GM06990 (cell line): ENCODE data around the gene SNX10.

Experiments used
- DNase-seq: peaks from one replicate; pipeline ENCODE4 v3.0.0-alpha.2; 2011; ENCODE audit not compliant: insufficient read length; ENCODE audit errors: extremely low read depth
- H3K27me3 ChIP-seq: replicated peaks from 2 replicates; pipeline ENCODE4 v1.6.0; 2011; ENCODE audit warnings: low read length; ENCODE audit not compliant: control insufficient read depth, insufficient read depth
- H3K36me3 ChIP-seq: 2 replicates; pipeline ENCODE4 v1.5.1; 2011; ENCODE audit warnings: low read length; ENCODE audit not compliant: control insufficient read depth, insufficient read depth
- H3K4me3 ChIP-seq: replicated peaks from 2 replicates; pipeline ENCODE4 v1.5.1; 2011; ENCODE audit warnings: low read depth, mild to moderate bottlenecking, control low read depth, low read length
- CTCF ChIP-seq: IDR thresholded peaks from 2 replicates; pipeline ENCODE4 v1.5.1; 2011; ENCODE audit warnings: low read length, control low read depth, mild to moderate bottlenecking, inconsistent platforms; ENCODE audit not compliant: insufficient read depth, poor library complexity, severe bottlenecking

Gene SNX10

GRCh38 chr7:26267601-26268166 lies 24.0 kb upstream of the SNX10 start:
- DNase-seq, result no peak
- H3K36me3 ChIP-seq, result no peaks in the 10 kb centered on the region
- H3K27me3 ChIP-seq, result no peaks in the 10 kb centered on the region; the same call in 1 of the 2 replicates
- H3K4me3 ChIP-seq, result no peak overlapping the region
- TF ChIP-seq CTCF, result no peak

GRCh38 chr7:26275213-26275612 lies 16.4 kb upstream of the SNX10 start:
- DNase-seq, result no peak
- H3K27me3 ChIP-seq, result no peaks in the 10 kb centered on the region
- no peaks in the 10 kb centered on the region for H3K36me3 ChIP-seq
- H3K4me3 ChIP-seq, result no peak overlapping the region
- no peak for TF ChIP-seq CTCF

- TF ChIP-seq CTCF, result peak; percentile 38
- H3K27me3 ChIP-seq, result no peaks in the 10 kb centered on the region
- DNase-seq, result no peak
- H3K4me3 ChIP-seq, result no peak overlapping the region
- no peaks in the 10 kb centered on the region for H3K36me3 ChIP-seq
Measured at GRCh38 chr7:26278770-26279169, 12.9 kb upstream of the SNX10 start.

- DNase-seq, result no peak
- no peak for TF ChIP-seq CTCF
- Histone ChIP-seq H3K36me3 (no peaks in the 10 kb centered on the region), H3K4me3 (no peak overlapping the region), H3K27me3 (no peaks in the 10 kb centered on the region)
Measured at GRCh38 chr7:26279405-26279804, 12.3 kb upstream of the SNX10 start.

GRCh38 chr7:26280097-26280496 lies 11.6 kb upstream of the SNX10 start:
- Histone ChIP-seq H3K36me3 (no peaks in the 10 kb centered on the region), H3K27me3 (no peaks in the 10 kb centered on the region), H3K4me3 (no peak overlapping the region)
- DNase-seq, result no peak
- no peak for TF ChIP-seq CTCF

GRCh38 chr7:26280723-26281122 lies 10.9 kb upstream of the SNX10 start:
- Histone ChIP-seq H3K36me3 (no peaks in the 10 kb centered on the region), H3K4me3 (no peak overlapping the region), H3K27me3 (no peaks in the 10 kb centered on the region)
- DNase-seq, result no peak
- no peak for TF ChIP-seq CTCF
